Measurements from ENCODE around the gene DDTL. TPM values are rescaled to one million over a fixed set of nuclear protein-coding genes. Genes with fewer than 3 reads are reported as not detected.
"Not testable (repeated sequence)": the region's sequence is repeated elsewhere in the genome, so short reads cannot be mapped to it uniquely, and the experiment has no call there.

DDTL gene
- total RNA-seq, 1 donor from 2014 or later: not detected

- not testable (repeated sequence) for H3K27me3 Mint-ChIP-seq (ENCODE audit: insufficient read depth, low read depth)
These were observed 13.0 kb downstream of the DDTL start, which contains the start of gene GSTT2 for GRCh38 chr22:23979557-23980240. Gene GSTT2 (plus strand): TSS chr22:23980134.

GRCh38 chr22:23980567-23980966 is 13.9 kb downstream of the DDTL start:
- H3K27ac Mint-ChIP-seq; H2AFZ ChIP-seq (replicated peaks); H3K36me3 ChIP-seq; H3K27ac ChIP-seq; H3K4me2 ChIP-seq; H3K36me3 Mint-ChIP-seq; H3K79me2 ChIP-seq (ENCODE audit: low read depth); H4K20me1 ChIP-seq (ENCODE audit: low read depth); DNase-seq (ENCODE audit: low spot score); H3K9me3 ChIP-seq (ENCODE audit: low read depth); H3K4me1 ChIP-seq; H3K4me1 Mint-ChIP-seq; H3F3A ChIP-seq (ENCODE audit: low read depth); H3K9ac ChIP-seq; H3K4me3 Mint-ChIP-seq; H3K9me3 Mint-ChIP-seq; H3K4me3 ChIP-seq; H3K27me3 ChIP-seq; H3K27me3 Mint-ChIP-seq (ENCODE audit: insufficient read depth, low read depth): not testable (repeated sequence)

More at GRCh38 chr22:23979557-23980240, 13.0 kb downstream of the DDTL start, which contains the start of gene GSTT2:
- not testable (repeated sequence) for H3K36me3 ChIP-seq; H4K20me1 ChIP-seq (ENCODE audit: low read depth); H3K9me3 ChIP-seq (ENCODE audit: low read depth); H3K27ac ChIP-seq; H3K4me3 Mint-ChIP-seq; H3K4me3 ChIP-seq; H3K79me2 ChIP-seq (ENCODE audit: low read depth); H3F3A ChIP-seq (ENCODE audit: low read depth); H3K27me3 ChIP-seq; DNase-seq (ENCODE audit: low spot score); H3K27ac Mint-ChIP-seq; H3K9me3 Mint-ChIP-seq; H2AFZ ChIP-seq (replicated peaks); H3K4me2 ChIP-seq; H3K4me1 ChIP-seq; H3K36me3 Mint-ChIP-seq; H3K9ac ChIP-seq; H3K4me1 Mint-ChIP-seq

DNA sequence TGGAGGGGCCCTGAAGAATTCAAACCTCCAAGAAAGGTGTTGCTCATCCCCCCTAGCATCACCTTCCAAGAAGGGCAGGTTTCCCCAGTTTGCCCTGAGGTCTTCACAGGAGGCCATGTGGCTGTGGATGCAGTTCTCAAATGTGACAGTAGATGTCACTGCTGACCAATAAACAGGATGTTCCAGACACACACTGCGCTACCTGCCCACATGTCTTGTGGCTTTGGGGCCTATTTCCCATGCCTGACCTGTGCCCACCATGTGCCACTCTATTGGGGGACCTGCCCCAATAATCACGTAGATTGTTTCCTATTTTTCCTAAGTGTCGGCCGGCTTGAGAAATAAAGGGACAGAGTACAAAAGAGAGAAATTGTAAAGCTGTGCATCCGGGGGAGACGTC is 17.7 kb downstream of the DDTL start:
- H3K4me3 ChIP-seq: no peak overlapping the region
- no peak overlapping the region for H3K4me3 Mint-ChIP-seq
- H3K4me2 ChIP-seq: no peak overlapping the region
- no peaks in the 10 kb centered on the region for H3K4me1 Mint-ChIP-seq
- H3K27ac ChIP-seq: no peak overlapping the region
- no peaks in the 10 kb centered on the region for H3K9me3 Mint-ChIP-seq
- H3K9me3 ChIP-seq (ENCODE audit: low read depth): no peaks in the 10 kb centered on the region
- no peaks in the 10 kb centered on the region for H3K27me3 Mint-ChIP-seq (ENCODE audit: insufficient read depth, low read depth)
- H2AFZ ChIP-seq (replicated peaks): no peak overlapping the region
- no peaks in the 10 kb centered on the region for H3K36me3 Mint-ChIP-seq
- H3K27ac Mint-ChIP-seq: no peak overlapping the region
- H3K79me2 ChIP-seq (ENCODE audit: low read depth): no peaks in the 10 kb centered on the region
- H4K20me1 ChIP-seq (ENCODE audit: low read depth): no peaks in the 10 kb centered on the region
- no peak for TF ChIP-seq EZH2 (IDR thresholded peaks at IDR 0.05)
- TF ChIP-seq EZH2phosphoT487 (IDR thresholded peaks at IDR 0.05): no peak
- TF ChIP-seq CTCF (IDR thresholded peaks at IDR 0.05): no peak
- H3F3A ChIP-seq (ENCODE audit: low read depth): no peaks in the 10 kb centered on the region
- H3K4me1 ChIP-seq: no peaks in the 10 kb centered on the region
- H3K9ac ChIP-seq: no peak overlapping the region
- no peak for DNase-seq (ENCODE audit: low spot score)
- no peaks in the 10 kb centered on the region for H3K27me3 ChIP-seq
- H3K36me3 ChIP-seq: no peaks in the 10 kb centered on the region

DNA sequence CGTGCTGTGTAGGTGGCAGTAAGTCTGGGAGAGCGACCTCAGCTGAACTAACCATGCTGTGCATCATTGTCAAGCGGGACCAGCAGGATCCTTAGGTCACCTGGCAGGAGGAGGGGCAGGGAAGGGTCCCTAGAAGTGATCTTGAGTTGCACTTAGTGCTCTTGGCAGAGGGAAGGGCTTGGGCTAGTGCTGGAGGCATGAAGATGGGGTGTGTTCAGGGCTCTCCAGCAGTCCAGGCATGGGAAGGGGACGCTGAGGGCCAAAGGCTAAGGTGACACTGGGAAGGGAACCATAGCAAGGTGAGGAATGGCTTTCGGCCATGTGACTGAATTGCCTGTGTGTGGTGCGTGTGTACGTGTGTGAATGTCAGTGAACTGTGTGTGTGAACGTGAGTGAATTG is 19.4 kb downstream of the DDTL start:
- H3K79me2 ChIP-seq (ENCODE audit: low read depth); H3K4me2 ChIP-seq; H3K9me3 Mint-ChIP-seq; H3K9ac ChIP-seq; H3K27me3 ChIP-seq; H4K20me1 ChIP-seq (ENCODE audit: low read depth); H3K9me3 ChIP-seq (ENCODE audit: low read depth); H3K4me3 Mint-ChIP-seq; H2AFZ ChIP-seq (replicated peaks); H3K4me1 ChIP-seq; H3F3A ChIP-seq (ENCODE audit: low read depth); H3K27me3 Mint-ChIP-seq (ENCODE audit: insufficient read depth, low read depth); H3K36me3 Mint-ChIP-seq; DNase-seq (ENCODE audit: low spot score); H3K27ac ChIP-seq; H3K36me3 ChIP-seq; H3K4me3 ChIP-seq; H3K4me1 Mint-ChIP-seq; H3K27ac Mint-ChIP-seq: not testable (repeated sequence)

DNA sequence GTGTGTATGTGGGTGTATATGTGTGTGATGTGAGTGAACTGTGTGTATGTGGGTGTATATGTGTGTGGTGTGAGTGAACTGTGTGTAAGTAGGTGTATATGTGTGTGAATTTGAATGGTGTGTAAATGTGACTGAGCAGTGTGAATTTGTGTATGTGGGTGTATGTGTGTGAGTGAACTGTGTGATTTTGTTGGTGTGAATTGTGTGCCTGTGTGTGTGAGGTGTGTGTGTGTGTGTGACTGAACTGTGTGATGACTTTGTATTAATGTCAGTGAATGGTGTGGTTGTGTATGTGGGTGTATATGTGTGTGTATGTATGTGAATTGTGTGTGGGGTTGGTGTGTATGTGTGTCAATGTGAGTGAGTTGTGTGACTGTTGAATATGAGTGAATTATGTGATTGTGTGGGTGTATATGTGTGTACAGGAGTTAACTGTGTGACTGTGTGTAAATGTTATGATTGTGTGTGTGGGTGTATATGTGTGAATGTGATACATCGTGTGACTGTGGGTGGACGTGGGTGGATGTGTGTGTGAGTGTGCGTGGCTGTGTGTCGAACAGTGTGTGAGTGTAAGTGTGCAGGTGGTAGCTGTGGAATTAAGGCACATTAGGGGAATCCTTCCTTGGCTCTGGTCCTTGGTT is 20.0 kb downstream of the DDTL start:
- H3K36me3 ChIP-seq; H3K79me2 ChIP-seq (ENCODE audit: low read depth); H3K9ac ChIP-seq; H2AFZ ChIP-seq (replicated peaks); H3K9me3 Mint-ChIP-seq; H4K20me1 ChIP-seq (ENCODE audit: low read depth); H3K4me1 ChIP-seq; H3K4me2 ChIP-seq; H3K4me1 Mint-ChIP-seq; H3K27me3 Mint-ChIP-seq (ENCODE audit: insufficient read depth, low read depth); H3K9me3 ChIP-seq (ENCODE audit: low read depth); H3K4me3 Mint-ChIP-seq; H3K36me3 Mint-ChIP-seq; H3K27ac Mint-ChIP-seq; H3F3A ChIP-seq (ENCODE audit: low read depth); H3K27me3 ChIP-seq; H3K27ac ChIP-seq; H3K4me3 ChIP-seq; DNase-seq (ENCODE audit: low spot score): not testable (repeated sequence)

DNA sequence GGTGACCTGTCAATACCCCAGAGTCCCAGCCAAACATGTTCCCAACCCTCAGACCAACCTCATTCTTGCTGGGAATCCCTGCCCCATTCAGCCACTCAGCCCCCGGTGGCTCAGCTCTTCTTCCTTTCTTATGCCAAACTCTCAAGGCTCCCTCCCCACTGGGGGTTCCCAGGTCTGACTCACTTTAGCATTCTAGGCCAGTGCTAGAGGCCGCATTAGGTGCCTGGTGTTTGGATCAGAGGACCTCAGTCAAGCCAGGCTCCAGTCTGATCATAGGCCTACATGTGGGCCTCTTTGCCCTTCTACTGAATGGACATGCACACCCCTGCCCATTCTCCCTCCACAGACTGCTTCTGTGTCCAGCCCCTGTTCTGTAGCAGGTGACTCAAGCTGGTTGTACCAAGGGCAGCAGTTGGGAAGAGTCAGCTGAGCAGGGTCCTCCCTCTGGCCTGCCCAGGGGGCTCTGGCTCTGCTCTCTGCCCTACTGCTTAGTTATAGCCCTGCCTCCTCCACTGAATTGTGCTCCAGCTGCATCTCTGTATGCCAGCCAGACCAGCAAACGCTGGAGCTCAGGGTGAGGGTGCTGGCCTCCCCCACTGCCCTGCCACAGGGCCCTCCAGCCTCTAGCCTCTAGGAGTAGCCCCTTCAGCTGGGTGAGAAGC is 23.0 kb downstream of the DDTL start:
- not testable (repeated sequence) for H3K36me3 ChIP-seq; H3K27ac ChIP-seq; H3K4me1 ChIP-seq; H2AFZ ChIP-seq (replicated peaks); H3K27me3 ChIP-seq; H3K4me1 Mint-ChIP-seq; H3K4me2 ChIP-seq; H3K27me3 Mint-ChIP-seq (ENCODE audit: insufficient read depth, low read depth); H3K4me3 Mint-ChIP-seq; H3K4me3 ChIP-seq; H3K9ac ChIP-seq; H4K20me1 ChIP-seq (ENCODE audit: low read depth); H3K9me3 ChIP-seq (ENCODE audit: low read depth); H3K27ac Mint-ChIP-seq; DNase-seq (ENCODE audit: low spot score); H3F3A ChIP-seq (ENCODE audit: low read depth); H3K79me2 ChIP-seq (ENCODE audit: low read depth); H3K36me3 Mint-ChIP-seq; H3K9me3 Mint-ChIP-seq

- H3K9ac ChIP-seq; H4K20me1 ChIP-seq (ENCODE audit: low read depth); H2AFZ ChIP-seq (replicated peaks); H3K4me1 ChIP-seq; H3K9me3 Mint-ChIP-seq; H3K9me3 ChIP-seq (ENCODE audit: low read depth); H3K27me3 ChIP-seq; H3K27ac ChIP-seq; H3K27ac Mint-ChIP-seq; H3K27me3 Mint-ChIP-seq (ENCODE audit: insufficient read depth, low read depth); H3K79me2 ChIP-seq (ENCODE audit: low read depth); H3F3A ChIP-seq (ENCODE audit: low read depth); DNase-seq (ENCODE audit: low spot score); H3K36me3 ChIP-seq; H3K4me3 ChIP-seq; H3K4me2 ChIP-seq; H3K36me3 Mint-ChIP-seq; H3K4me1 Mint-ChIP-seq; H3K4me3 Mint-ChIP-seq: not testable (repeated sequence)
These were observed 26.4 kb downstream of the DDTL start for GRCh38 chr22:23993080-23993479.

All from neural progenitor cell (in vitro differentiated cells).